ENCODE measurements around the gene ANKRD39. TPM values are rescaled to one million over a fixed set of nuclear protein-coding genes. Genes with fewer than 3 reads are reported as not detected.

The ANKRD39 gene
- total and polyA plus RNA-seq, 4 donors: 4.7 to 22.7 (median 10.7) TPM

DNA sequence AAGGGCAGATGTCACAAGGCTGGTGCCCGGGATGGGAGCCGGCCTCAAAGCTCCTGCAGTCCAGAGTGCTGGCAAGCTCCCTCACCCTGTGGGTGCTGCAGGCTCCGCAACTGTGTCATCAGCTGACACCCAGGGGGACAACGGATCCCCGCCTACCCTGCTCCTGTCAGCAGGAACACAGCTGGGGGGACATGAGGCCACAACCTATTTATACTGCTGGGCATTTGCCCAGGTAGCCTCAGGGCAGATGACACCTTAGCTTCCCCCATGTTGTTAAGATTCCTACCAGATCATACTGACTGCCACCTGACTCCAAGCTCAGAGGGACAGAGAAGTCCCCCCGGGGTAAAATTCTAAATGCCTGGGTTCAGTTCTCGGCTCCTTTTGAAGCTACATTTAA is 15.2 kb downstream of the ANKRD39 start:
- Histone ChIP-seq H3K4me3 (ENCODE audit: low read depth in 1 of 3, low read length in 3 of 3) (no peak overlapping the region), H3K36me3 (ENCODE audit: control insufficient read depth in 4 of 4, insufficient read depth in 3 of 4, low read depth in 1 of 4, low read length in 3 of 4) (peaks cover 0 to 6% (median 5%) of the 10 kb centered on the region in 4 donors), H3K27me3 (ENCODE audit: control insufficient read depth in 4 of 4, insufficient read depth in 4 of 4, low read length in 3 of 4) (no peaks in the 10 kb centered on the region), H3K27ac (ENCODE audit: low read depth in 1 of 2, low read length in 2 of 2) (no peak overlapping the region), H3K4me1 (ENCODE audit: control insufficient read depth in 4 of 4, insufficient read depth in 4 of 4, low read length in 3 of 4) (peaks cover 0 to 6% (median under 1%) of the 10 kb centered on the region in 4 donors), H3K9me3 (ENCODE audit: control insufficient read depth in 4 of 4, low read length in 3 of 4) (no peaks in the 10 kb centered on the region), H3K9ac (ENCODE audit: low read depth in 1 of 2, low read length in 2 of 2) (no peak overlapping the region)
- DNase-seq (ENCODE audit: low spot score): no peak
- TF ChIP-seq, protein P1, sequence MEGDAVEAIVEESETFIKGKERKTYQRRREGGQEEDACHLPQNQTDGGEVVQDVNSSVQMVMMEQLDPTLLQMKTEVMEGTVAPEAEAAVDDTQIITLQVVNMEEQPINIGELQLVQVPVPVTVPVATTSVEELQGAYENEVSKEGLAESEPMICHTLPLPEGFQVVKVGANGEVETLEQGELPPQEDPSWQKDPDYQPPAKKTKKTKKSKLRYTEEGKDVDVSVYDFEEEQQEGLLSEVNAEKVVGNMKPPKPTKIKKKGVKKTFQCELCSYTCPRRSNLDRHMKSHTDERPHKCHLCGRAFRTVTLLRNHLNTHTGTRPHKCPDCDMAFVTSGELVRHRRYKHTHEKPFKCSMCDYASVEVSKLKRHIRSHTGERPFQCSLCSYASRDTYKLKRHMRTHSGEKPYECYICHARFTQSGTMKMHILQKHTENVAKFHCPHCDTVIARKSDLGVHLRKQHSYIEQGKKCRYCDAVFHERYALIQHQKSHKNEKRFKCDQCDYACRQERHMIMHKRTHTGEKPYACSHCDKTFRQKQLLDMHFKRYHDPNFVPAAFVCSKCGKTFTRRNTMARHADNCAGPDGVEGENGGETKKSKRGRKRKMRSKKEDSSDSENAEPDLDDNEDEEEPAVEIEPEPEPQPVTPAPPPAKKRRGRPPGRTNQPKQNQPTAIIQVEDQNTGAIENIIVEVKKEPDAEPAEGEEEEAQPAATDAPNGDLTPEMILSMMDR (IDR thresholded peaks at IDR 0.05; ENCODE audit: low read depth, low read length, missing input control): no peak
- TF ChIP-seq, protein P2, sequence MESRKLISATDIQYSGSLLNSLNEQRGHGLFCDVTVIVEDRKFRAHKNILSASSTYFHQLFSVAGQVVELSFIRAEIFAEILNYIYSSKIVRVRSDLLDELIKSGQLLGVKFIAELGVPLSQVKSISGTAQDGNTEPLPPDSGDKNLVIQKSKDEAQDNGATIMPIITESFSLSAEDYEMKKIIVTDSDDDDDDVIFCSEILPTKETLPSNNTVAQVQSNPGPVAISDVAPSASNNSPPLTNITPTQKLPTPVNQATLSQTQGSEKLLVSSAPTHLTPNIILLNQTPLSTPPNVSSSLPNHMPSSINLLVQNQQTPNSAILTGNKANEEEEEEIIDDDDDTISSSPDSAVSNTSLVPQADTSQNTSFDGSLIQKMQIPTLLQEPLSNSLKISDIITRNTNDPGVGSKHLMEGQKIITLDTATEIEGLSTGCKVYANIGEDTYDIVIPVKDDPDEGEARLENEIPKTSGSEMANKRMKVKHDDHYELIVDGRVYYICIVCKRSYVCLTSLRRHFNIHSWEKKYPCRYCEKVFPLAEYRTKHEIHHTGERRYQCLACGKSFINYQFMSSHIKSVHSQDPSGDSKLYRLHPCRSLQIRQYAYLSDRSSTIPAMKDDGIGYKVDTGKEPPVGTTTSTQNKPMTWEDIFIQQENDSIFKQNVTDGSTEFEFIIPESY (IDR thresholded peaks at IDR 0.05): no peak
- no peak for TF ChIP-seq EGR1 (IDR thresholded peaks at IDR 0.05; ENCODE audit: low read depth in 2 of 2)
- TF ChIP-seq FOXA2 (IDR thresholded peaks at IDR 0.05): no peak
- TF ChIP-seq HNF4A (conservative IDR thresholded peaks at IDR 0.05): no peak
- 77% methylated on average over 7 of the region's 7 CpGs for WGBS

DNA sequence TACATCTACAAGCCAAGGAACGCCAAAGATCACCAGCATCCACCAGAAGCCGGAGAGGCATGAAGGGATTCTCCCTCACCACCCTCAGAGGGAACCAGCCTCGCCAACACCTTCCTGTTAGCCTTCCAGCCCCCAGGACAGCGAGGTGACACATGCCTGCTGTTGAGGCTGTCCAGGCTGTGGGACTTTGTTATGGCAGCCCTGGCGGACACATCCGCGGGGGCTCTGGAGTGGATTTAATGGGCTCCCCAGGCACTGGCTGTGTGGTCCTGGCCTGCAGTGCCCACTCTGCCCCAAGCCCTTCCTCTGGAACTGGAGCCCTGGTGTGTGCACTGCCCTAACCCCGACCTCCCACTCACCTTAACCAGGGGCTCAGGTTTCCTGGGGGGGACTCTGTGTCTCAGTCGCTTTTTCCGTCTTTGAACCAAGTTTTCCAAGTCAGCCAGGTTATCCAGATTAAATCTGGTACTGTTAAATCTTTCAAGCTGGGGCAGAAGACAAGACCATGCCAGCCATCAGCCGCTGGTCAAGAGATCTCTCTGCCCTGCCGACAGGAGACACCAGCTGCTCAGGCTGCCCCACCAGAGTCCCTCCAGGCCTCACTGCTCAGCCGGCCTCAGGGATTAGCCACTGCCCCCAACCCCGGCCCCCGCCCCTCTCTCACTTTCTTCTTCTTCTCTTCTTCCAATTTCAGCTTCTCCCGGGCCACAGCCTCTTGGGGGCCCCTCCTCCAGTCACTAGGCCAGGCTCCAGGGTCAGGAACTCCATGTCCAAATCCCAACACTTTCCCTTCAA is 15.9 kb downstream of the ANKRD39 start:
- 94% methylated on average over 16 of the region's 16 CpGs for WGBS
- no peak overlapping the region for H3K4me3 ChIP-seq (ENCODE audit: low read depth in 1 of 3, low read length in 3 of 3)
- DNase-seq (ENCODE audit: low spot score): no peak
- H3K27ac ChIP-seq (ENCODE audit: low read depth in 1 of 2, low read length in 2 of 2): no peak overlapping the region
- TF ChIP-seq TAF1 (conservative IDR thresholded peaks at IDR 0.05) (no peak), FOXA2 (IDR thresholded peaks at IDR 0.05) (no peak), EGR1 (IDR thresholded peaks at IDR 0.05; ENCODE audit: low read depth in 2 of 2) (no peak), JUND (IDR thresholded peaks at IDR 0.05) (no peak), GABPA (IDR thresholded peaks at IDR 0.05 in 1 of 2, conservative IDR thresholded peaks at IDR 0.05 in 1 of 2) (no peak), HNF4G (IDR thresholded peaks at IDR 0.05) (no peak)
- TF ChIP-seq, protein P2 (IDR thresholded peaks at IDR 0.05): no peak
- TF ChIP-seq, protein P1 (IDR thresholded peaks at IDR 0.05; ENCODE audit: low read depth, low read length, missing input control): no peak
- H3K27me3 ChIP-seq (ENCODE audit: control insufficient read depth in 4 of 4, insufficient read depth in 4 of 4, low read length in 3 of 4): no peaks in the 10 kb centered on the region
- no peaks in the 10 kb centered on the region for H3K9me3 ChIP-seq (ENCODE audit: control insufficient read depth in 4 of 4, low read length in 3 of 4)
- H3K4me1 ChIP-seq (ENCODE audit: control insufficient read depth in 4 of 4, insufficient read depth in 4 of 4, low read length in 3 of 4): peaks cover 0 to 5% (median 0%) of the 10 kb centered on the region in 4 donors
- H3K36me3 ChIP-seq (ENCODE audit: control insufficient read depth in 4 of 4, insufficient read depth in 3 of 4, low read depth in 1 of 4, low read length in 3 of 4): peaks cover 0 to 8% (median 7%) of the 10 kb centered on the region in 4 donors
- no peak overlapping the region for H3K9ac ChIP-seq (ENCODE audit: low read depth in 1 of 2, low read length in 2 of 2)
